Loucy (cell line): Measurements from ENCODE around the gene SPAG9.

ENCODE experiments used
- H2AFZ ChIP-seq: fragments of 200-600 bp; sonication (generic); 2 replicates; pipeline ENCODE4 v1.6.0; 2016; ENCODE audit warnings: antibody characterized with exemption, mild to moderate bottlenecking, low read length, moderate library complexity
- H3F3A ChIP-seq: fragments of 200-600 bp; 2 replicates; pipeline ENCODE4 v1.6.0; 2016; ENCODE audit warnings: antibody characterized with exemption, low read depth, mild to moderate bottlenecking
- H3K27me3 ChIP-seq: fragments of 200-600 bp; sonication (generic); 2 replicates; pipeline ENCODE4 v1.6.1; 2014; ENCODE audit warnings: low read length, mild to moderate bottlenecking; ENCODE audit not compliant: insufficient read depth, poor library complexity, severe bottlenecking
- H3K36me3 ChIP-seq: fragments of 200-600 bp; sonication (generic); 2 replicates; pipeline ENCODE4 v1.6.1; 2016; ENCODE audit warnings: low read length; ENCODE audit not compliant: insufficient read depth
- H3K4me1 ChIP-seq: fragments of 200-600 bp; sonication (generic); 2 replicates; pipeline ENCODE4 v1.5.1; 2014; ENCODE audit warnings: low read length, mild to moderate bottlenecking; ENCODE audit not compliant: insufficient read depth, poor library complexity, severe bottlenecking
- H3K4me2 ChIP-seq: fragments of 200-600 bp; sonication (generic); 2 replicates; pipeline ENCODE4 v1.6.0; 2014; ENCODE audit warnings: antibody characterized with exemption, low read length, low read depth, mild to moderate bottlenecking; ENCODE audit not compliant: poor library complexity, severe bottlenecking
- H3K4me3 ChIP-seq: fragments of 200-600 bp; sonication (generic); 2 replicates; pipeline ENCODE4 v1.5.1; 2014; ENCODE audit warnings: low read length, mild to moderate bottlenecking, mixed read lengths; ENCODE audit not compliant: poor library complexity, severe bottlenecking
- H3K79me2 ChIP-seq: fragments of 200-600 bp; sonication (generic); 2 replicates; pipeline ENCODE4 v1.6.1; 2014; ENCODE audit warnings: low read length; ENCODE audit not compliant: insufficient read depth
- H3K9ac ChIP-seq: fragments of 200-600 bp; sonication (generic); 2 replicates; pipeline ENCODE4 v1.6.0; 2014; ENCODE audit warnings: mild to moderate bottlenecking, low read depth, low read length, moderate library complexity; ENCODE audit not compliant: poor library complexity, severe bottlenecking
- H3K9me2 ChIP-seq: fragments of 200-600 bp; sonication (generic); replicated peaks from 2 replicates; pipeline ENCODE4 v1.6.1; 2016; ENCODE audit warnings: low read depth, low read length, mixed read lengths
- H3K9me3 ChIP-seq: fragments of 200-600 bp; sonication (generic); 2 replicates; pipeline ENCODE4 v1.6.1; 2014; ENCODE audit warnings: mild to moderate bottlenecking, antibody characterized with exemption, low read length, low read depth; ENCODE audit not compliant: insufficient read depth
- H4K20me1 ChIP-seq: fragments of 200-600 bp; sonication (generic); 2 replicates; pipeline ENCODE4 v1.6.0; 2014; ENCODE audit warnings: antibody characterized with exemption, low read length, mild to moderate bottlenecking; ENCODE audit not compliant: insufficient read depth, poor library complexity, severe bottlenecking
- EZH2phosphoT487 ChIP-seq: fragments of 200-600 bp; IDR thresholded peaks from 2 replicates; pipeline ENCODE4 v1.6.1; 2018; ENCODE audit warnings: antibody characterized with exemption, mild to moderate bottlenecking, moderate library complexity, borderline replicate concordance
- TF ChIP-seq, protein P1 (sequence below): fragments of 200-600 bp; sonication (generic); conservative IDR thresholded peaks from 2 replicates; pipeline ENCODE4 v1.5.1; 2014; ENCODE audit warnings: mild to moderate bottlenecking, antibody characterized with exemption, low read length

Gene SPAG9

GRCh38 chr17:50989149-50989548, 131.5 kb downstream of the SPAG9 start:
- no peaks in the 10 kb centered on the region for H3F3A ChIP-seq
- H3K4me1 ChIP-seq, result no peaks in the 10 kb centered on the region
- peaks cover 75% of the 10 kb centered on the region; the same call in 1 of the 2 replicates for H3K36me3 ChIP-seq
- no peak overlapping the region for H3K4me2 ChIP-seq
- no peaks in the 10 kb centered on the region for H3K79me2 ChIP-seq
- no peak for TF ChIP-seq EZH2phosphoT487
- TF ChIP-seq, protein P1, sequence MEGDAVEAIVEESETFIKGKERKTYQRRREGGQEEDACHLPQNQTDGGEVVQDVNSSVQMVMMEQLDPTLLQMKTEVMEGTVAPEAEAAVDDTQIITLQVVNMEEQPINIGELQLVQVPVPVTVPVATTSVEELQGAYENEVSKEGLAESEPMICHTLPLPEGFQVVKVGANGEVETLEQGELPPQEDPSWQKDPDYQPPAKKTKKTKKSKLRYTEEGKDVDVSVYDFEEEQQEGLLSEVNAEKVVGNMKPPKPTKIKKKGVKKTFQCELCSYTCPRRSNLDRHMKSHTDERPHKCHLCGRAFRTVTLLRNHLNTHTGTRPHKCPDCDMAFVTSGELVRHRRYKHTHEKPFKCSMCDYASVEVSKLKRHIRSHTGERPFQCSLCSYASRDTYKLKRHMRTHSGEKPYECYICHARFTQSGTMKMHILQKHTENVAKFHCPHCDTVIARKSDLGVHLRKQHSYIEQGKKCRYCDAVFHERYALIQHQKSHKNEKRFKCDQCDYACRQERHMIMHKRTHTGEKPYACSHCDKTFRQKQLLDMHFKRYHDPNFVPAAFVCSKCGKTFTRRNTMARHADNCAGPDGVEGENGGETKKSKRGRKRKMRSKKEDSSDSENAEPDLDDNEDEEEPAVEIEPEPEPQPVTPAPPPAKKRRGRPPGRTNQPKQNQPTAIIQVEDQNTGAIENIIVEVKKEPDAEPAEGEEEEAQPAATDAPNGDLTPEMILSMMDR, result no peak
- no peak overlapping the region for H3K4me3 ChIP-seq
- H3K9me3 ChIP-seq, result no peaks in the 10 kb centered on the region
- H3K9me2 ChIP-seq, result no peaks in the 10 kb centered on the region
- no peak overlapping the region for H3K9ac ChIP-seq
- no peak overlapping the region for H2AFZ ChIP-seq
- H4K20me1 ChIP-seq, result no peaks in the 10 kb centered on the region
- no peaks in the 10 kb centered on the region for H3K27me3 ChIP-seq

DNA sequence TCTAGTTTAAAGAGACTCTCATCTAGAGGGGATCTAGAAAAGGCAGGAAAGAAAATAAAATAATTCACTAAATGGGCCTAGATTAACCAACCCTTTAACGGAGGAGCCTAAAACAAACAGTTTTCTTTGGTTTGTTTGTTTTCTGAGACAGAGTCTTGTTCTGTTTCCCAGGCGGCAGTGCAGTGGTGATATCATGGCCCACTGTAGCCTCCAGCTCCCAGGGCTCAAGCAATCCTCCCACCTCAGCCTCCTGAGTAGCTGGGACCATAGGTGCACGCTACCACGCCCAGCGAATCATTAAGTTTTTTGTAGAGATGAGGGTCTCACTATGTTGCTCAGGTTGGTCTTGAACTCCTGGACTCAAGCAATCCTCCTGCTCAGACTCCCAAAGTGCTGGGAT, 132.2 kb downstream of the SPAG9 start:
- Histone ChIP-seq H3F3A (no peaks in the 10 kb centered on the region), H3K4me1 (no peaks in the 10 kb centered on the region), H3K9ac (no peak overlapping the region), H3K4me2 (no peak overlapping the region), H4K20me1 (no peaks in the 10 kb centered on the region), H2AFZ (no peak overlapping the region), H3K79me2 (no peaks in the 10 kb centered on the region), H3K36me3 (peaks cover 68% of the 10 kb centered on the region; the same call in 1 of the 2 replicates), H3K27me3 (no peaks in the 10 kb centered on the region), H3K9me3 (no peaks in the 10 kb centered on the region), H3K9me2 (no peaks in the 10 kb centered on the region), H3K4me3 (no peak overlapping the region)
- TF ChIP-seq EZH2phosphoT487, result no peak
- TF ChIP-seq, protein P1, result no peak

DNA sequence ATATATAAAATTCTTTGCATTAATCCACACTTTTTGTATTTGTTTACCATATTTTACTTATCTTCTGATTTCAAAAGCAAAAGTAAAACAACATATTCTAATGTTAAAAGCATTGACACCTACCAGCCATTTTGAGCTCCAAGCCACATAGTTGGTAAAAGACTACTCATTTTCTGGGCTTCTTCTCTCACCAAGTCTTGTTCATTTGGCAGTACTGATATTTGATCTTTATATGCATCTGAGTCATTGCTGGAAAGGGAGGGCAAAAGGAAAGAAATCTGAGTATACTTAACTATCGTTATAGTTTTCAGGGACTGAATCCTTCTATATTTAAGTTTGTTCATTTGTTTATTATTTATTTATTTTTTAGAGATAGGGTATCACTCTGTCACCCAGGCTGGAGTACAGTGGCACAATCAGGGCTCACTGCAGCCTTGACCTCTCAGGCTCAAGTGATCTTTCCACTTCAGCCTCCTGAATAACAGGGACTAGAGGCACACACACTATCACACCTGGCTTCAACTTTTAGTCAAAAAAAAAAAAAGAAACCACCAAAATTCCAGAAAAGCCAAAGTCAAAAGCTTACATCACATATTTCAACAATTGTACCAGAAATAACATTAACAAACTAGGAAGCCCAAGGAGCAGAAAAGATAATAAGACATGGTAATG, 133.5 kb downstream of the SPAG9 start:
- Histone ChIP-seq H3K9me2 (no peaks in the 10 kb centered on the region), H3K4me3 (no peak overlapping the region), H4K20me1 (no peaks in the 10 kb centered on the region), H3K27me3 (no peaks in the 10 kb centered on the region), H3K9me3 (no peaks in the 10 kb centered on the region), H2AFZ (no peak overlapping the region), H3K36me3 (peaks cover 67% of the 10 kb centered on the region; the same call in 1 of the 2 replicates), H3K4me1 (no peaks in the 10 kb centered on the region), H3K9ac (no peak overlapping the region), H3K79me2 (no peaks in the 10 kb centered on the region), H3F3A (no peaks in the 10 kb centered on the region), H3K4me2 (no peak overlapping the region)
- no peak for TF ChIP-seq EZH2phosphoT487
- TF ChIP-seq, protein P1, result no peak
